T-helper 22 cell (primary cell): Measurements from ENCODE around the gene CORO2B.
"Not testable (repeated sequence)": the region's sequence is repeated elsewhere in the genome, so short reads cannot be mapped to it uniquely, and the experiment has no call there.

Experiments
- DNase-seq: peaks from one replicate; pipeline ENCODE4 v3.0.0-alpha.2; 2020; ENCODE audit warnings: low read depth

CORO2B gene

DNA sequence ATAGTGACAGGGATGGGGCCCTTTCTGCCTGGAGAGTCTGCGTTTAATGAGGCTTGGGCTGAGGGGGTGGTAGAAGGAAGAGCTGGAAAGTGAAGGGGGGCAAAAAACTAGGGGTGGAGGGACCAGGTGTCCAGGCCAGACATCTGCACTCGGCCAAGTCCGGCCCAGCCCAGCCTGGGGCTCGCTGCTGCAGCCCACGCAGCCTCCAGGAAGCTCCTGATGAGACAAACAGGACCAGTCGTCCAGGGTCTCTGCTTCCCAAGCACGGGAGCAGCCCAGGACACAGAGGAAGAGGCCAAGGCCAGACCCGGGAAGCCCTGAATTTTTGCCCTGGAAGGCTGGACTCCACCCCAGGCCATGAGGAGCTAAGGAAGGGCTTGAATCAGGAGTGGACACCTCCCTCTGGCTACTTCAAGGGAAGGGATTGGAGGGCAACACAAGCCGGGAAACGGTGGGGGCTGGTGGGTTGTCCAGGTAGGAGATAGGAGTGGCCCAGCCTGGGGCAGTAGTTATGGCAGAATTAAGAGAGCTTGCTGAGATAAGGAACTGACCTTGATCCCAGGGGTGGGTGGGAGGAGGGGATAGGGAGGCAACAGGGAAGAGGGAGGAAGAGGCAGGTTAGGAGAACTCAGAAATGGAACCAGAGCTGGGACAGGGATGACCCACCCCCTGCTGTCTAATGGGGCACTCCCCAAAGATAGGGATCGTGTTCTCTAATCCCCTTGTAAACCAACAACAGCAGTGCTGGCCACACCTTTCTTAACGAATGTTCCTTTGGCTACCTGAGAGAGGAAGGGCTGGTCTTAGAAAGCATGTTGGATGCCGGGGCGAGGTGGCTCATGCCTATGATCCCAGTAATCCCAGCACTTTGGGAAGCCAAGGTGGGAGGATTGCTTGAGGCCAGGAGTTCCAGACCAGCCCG, 152.4 kb downstream of the CORO2B start:
- no peak for DNase-seq

DNA sequence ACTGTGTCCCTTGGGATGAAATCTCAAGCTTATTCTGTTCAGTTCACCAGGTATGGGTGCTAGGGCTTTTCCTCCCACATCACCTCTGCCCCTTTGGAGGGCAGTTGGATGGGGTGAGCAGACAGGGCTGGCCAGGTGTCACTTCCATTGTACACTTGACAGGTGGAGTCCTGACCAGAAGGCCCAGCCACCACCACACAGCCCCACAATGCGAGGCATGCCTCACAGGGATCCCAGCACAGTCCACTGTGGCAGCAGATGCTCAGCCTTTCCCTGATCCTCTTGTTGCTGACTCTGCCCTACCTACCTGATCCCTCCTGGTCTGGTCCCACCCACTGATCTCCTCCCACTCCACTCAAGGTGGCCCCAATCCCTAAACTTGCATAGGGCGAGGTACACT, 153.7 kb downstream of the CORO2B start:
- DNase-seq, result no peak

DNA sequence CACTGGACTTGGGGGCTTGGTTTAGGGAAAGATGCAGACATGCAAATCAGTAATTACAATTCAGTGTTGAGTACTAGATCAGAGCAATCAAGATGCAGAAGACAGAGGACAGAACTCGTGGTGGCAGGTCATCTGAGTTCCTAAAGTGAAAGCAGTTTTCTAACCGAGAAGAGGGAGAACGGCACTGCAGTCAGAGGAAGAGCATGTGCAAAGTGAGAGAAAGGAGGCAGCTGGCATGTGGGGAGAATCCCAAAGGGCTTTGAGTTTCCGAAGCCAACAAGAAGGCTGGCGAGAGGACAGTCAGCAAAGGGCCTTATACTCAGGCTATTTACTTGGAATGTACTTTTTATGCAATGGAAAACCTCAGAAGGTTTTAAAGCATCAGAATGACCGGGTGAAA, 154.9 kb downstream of the CORO2B start:
- DNase-seq, result no peak

DNA sequence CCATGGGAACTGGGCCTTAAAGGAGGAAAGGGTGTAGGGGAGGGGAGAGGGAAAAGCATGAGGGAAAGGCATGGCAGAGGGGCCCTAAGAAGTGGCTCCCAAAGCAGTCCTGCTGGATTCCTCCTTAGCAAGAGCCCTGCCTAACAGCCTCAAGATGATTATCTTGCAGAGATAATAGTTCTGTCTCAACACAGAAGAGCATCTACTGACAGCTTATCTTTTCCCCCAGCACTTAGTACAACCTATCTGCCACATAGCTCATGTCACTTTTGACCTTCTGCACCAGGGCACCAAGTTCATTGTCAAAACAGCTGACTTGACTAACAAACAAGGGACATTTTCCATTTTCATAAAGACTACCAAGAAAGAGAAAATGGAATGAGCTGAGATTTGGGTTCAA, 155.6 kb downstream of the CORO2B start:
- DNase-seq, result no peak

DNA sequence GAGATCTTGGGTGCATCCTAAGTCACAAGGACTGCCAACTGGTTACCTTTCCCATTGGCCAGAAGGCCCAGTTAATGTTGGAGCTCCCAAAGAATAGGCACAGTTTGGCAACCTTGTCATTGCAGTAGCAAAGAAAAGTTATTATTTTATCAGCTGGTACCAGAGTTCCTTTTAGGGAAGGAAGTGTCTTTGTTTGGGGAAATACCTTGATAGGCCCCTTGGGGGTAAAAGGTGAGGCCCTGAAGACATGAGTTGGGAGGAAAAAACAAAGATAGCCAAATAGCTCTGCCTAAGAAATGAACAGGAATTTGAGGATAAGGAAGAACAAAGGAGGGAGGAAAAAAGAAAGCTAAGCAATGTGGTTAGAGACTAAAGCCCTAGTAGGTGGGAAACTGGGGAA, 156.1 kb downstream of the CORO2B start:
- no peak for DNase-seq

DNA sequence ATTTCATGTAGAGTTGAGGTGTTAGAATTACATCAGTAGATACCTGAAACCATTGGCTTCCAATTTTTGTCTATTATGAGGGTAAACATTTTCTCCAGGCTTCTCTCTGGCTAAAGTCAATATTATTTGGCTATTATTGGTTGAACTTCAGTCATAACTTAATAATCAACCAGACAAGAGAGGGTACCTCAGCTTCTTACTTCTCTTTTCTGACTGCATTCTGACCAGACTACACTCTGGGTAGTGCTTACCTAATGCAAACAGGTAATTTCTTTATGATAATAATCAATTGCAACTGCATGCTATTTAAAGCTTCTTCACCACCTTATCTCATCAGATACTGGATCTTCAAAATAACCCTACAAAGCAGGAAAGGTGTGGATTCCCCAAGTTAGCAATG, 156.8 kb downstream of the CORO2B start:
- no peak for DNase-seq

DNA sequence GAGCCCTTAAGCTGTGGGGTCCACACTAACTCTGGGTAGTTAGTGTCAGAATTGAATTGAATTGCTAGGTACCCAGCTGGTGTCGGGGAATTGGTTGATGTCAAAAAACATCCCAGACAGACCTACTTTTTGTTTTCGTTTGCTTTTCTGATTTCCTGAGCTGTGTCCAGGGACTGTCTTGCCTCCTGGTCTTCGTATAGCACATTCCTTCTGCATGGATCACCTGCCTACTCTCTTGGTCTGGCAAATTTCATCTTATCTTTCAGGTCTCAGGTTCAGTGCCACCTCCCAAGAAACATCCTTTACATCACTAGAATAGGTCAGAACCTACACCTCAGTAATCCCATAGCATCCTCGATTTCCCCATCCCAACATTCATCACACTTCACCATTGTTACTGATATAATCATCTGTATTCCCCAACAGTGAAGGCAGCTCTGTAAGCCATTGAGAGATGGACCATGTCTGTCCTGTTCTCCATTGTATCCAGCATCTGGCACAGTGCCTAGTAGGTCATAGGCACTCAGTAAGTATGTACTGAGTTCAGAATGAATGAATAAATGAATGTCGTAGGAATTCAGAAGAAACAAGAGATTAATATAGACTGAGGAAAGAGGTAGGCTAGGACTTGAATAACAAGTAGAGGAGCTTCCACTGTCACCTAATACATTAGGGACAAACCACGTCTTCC, 160.7 kb downstream of the CORO2B start:
- DNase-seq, result no peak

DNA sequence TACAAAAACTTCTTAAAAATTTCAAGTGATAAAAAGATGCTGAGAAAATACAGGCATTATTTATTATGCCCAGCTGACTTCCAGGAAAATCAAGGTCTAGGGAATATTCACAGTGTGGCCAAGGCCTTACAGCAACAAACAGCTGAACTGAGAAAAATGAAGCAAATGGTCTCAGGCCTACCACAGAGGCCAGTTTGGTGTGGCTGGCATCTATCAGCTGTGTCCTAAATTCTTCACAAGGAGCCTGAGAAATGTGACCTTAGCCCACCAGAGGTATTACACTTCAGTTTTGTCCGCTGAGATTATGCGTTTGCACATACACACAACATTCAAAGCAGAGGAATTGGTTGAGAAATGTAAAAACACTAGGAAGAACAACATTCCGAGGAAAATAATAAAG, 164.5 kb downstream of the CORO2B start:
- DNase-seq, result no peak

DNA sequence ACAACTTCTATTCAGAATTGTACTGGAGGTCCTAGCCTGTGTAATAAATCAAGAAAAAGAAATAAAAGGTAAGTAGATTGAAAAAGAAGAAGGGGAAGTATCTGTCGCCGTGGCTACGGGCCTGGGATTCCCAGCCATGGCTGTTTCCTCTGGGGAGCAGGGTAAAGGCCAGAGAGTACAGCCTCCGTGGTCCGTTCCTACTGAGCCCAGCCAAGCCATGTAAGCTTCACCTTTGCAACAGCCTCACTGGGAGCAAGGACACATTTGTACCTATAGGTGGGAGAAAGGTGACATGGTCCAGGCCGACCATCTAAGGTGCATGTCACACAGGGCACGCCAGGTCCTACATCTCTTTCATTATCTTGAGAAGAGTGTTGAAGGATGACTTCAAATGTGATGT, 170.6 kb downstream of the CORO2B start:
- DNase-seq, result no peak

DNA sequence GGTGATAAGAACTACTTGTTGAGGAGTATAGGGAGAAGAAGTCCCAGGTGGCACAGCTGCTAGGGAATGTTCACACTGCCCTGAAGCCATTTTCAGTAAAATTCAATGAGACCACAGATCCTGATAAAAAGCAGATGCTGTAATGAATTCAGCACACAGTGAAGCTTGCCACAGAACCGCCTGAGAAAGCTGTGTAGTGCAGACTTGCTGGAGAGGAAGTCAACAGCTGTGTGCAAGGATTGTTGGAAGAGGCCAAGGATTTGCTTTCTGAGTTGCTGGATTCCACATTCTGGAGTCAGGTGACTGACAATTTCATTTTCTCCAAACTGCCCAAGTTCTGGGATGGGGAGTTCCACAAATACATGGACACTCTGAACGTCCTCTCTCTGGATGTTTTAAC, 171.0 kb downstream of the CORO2B start:
- no peak for DNase-seq

DNA sequence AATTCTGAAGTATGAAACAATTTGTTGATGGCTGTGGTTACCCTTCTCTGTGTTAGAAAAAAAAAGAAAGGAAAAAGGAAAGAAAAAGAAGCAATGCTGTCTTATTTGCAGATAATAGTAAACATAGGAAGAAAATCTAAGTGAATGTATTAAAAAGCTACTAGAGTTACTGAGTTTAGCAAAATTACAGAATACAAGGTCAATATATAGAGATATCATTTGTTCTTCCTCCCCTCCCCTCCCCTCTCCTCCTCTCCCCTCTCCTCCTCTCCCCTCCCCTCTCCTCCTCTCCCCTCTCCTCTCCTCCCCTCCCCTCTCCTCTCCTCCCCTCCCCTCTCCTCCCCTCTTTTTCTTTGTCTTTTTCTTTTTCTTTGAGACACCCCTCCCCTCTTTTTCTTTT, 172.8 kb downstream of the CORO2B start:
- no peak for DNase-seq

DNA sequence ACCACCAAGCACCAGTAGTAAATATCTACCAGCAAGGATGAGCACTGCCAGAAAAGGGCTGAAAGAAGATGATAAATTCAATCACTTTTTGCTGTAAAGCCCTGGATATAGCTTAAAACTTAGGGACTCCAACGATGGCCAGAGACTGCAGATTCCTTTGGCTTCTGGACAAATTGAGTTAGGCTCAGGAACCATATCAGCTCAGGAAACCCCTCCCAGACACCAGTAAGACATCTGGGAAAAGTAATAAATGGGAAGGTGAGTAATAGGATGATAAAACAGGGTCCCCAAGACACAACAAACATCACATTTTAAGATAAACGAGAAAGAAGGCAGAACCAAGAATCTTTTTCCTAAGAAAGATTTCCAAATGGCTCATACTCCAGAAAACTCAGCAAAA, 176.9 kb downstream of the CORO2B start:
- DNase-seq, result no peak

DNA sequence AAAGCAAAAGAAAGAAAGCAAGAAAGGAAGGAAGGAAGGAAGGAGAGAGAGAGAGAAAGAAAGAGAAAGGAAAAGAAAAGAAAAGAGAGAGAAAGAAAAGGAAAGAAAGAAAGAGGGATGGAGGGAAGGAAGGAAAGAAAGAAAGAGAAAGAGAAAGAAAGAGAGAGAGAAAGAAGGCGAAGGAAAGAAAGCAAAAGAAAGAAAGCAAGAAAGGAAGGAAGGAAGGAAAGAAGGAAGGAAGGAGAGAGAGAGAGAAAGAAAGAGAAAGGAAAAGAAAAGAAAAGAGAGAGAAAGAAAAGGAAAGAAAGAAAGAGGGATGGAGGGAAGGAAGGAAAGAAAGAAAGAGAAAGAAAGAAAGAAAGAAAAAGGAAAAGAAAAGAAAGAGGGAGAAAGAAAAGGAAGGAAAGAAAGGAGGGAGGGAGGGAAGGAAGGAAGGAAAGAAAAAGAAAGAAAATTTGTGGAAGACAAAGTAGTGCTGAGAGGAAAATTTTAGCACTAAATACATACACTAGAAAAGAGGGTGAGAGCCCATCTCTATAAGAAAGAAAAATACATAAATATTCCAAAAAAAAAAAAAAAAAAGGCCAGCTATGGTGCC, 181.3 kb downstream of the CORO2B start:
- not testable (repeated sequence) for DNase-seq

DNA sequence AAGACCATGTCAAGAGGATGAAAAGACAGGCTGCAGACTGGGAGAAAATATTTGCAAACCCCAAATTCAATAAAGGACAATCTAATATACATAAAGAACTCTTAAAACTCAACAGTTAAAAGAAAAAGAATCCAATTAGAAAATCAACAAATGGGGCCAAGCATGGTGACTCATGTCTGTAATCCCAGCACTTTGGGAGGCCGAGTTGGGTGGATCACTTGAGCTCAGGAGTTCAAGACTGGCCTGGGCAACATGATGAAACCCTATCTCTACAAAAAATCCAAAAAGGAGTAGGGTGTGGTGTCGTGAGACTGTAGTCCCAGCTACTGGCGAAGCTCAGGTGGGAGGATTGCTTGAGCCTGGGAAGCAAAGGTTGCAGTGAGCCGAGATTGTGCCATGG, 184.3 kb downstream of the CORO2B start:
- DNase-seq, result no peak

DNA sequence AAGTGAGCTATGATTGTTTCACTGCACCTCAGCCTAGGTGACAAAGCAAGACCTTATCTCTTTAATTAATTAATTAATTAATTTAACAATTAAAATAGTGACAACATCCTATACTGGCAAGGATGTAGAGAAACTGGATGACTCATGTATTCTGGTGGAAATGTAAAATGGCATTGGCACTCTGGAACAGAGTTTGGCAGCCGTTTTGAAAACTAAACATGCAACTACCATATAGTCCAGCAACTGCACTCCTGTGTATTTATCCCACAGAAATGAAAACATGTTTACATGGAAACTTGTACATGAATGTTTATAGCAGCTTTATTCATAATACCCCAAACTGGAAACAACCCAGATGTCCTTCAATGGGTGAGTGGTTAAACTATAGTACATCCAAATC, 185.3 kb downstream of the CORO2B start:
- no peak for DNase-seq

DNA sequence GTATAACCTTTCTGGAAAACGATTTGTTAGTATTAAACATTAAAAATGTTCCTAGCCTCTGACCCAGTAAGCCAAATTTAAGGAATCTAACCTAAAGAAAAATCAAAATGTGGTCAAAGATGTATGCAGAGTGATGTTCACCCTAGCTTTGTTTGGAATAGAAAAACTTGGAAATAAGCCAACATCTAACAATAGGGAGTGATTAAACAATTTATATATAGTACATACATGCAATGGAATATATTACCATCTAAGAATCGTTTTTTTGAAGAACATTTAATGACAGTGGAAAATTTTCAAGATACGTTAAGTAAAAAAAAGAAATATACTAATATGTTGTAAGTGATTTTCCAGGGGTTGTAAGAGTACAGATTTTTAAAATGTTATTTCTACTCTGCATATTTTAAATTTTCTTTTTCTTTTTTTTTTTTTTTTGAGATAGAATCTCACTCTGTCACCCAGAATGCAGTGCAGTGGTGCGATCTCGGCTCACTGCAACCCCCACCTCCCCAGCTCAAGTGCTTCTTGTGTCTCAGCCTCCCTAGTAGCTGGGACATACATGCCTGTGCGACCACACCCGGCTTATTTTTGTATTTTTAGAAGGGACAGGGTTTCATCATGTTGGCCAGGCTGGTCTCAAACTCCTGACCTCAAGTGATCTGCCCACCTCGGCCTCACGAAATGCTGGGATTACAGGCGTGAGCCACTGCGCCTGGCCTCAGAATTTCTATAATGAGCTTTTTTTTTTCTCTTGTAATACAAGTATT, 187.0 kb downstream of the CORO2B start:
- DNase-seq, result no peak

DNA sequence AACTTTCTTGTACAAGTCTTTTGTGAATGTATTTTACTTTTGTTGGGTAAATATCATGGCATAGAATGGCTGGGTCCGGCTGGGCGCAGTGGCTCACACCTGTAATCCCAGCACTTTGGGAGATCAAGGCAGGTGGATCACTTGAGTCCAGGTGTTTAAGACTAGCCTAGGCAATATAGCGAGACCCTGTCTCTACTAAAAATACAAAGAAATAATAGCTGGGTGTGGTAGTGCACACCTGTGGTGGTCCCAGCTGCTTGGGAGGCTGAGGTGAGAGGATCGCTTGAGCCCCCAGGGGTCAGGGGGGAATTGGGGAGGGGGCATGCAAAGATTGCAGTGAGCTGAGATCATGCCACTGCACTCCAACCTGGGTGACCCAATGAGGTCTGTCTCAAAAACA, 189.0 kb downstream of the CORO2B start:
- DNase-seq, result no peak

DNA sequence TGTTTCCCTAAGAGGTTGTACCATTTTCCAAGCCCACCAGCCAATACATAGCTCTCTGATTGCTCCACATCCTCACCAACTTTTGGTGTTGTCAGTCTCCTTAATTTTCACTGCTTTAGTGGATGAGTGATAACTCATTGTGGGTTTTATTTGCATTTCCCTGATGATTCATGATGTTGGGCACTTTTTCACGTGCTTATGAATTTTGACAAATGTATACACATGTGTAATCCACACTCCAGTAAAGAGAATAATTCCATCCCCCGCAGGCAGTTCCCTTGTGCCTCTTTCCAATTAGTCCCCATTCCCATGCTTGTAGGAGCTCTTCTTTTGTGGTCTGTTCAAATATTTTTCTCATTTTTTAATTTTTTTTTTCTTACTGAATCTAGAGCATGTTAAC, 189.5 kb downstream of the CORO2B start:
- DNase-seq, result no peak

DNA sequence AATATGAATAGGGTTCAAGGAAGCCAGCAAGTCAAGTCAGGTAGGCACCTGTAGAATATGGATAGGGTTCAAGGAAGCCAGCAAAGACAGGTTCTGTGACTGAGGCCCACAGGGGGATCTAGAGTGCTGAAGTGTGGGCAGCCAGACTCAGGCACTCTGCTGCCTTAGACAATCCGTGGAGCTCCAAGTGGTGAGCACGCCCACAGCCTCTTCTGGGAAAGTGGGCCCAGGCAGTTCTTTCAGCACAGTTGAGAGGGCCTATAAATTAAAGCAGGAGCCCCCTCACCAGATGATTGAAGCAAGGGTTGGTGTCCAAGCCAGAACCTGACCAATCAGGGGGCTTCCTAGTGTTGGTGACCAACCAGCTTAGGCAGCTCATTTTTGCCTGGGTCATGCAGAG, 190.9 kb downstream of the CORO2B start:
- no peak for DNase-seq

DNA sequence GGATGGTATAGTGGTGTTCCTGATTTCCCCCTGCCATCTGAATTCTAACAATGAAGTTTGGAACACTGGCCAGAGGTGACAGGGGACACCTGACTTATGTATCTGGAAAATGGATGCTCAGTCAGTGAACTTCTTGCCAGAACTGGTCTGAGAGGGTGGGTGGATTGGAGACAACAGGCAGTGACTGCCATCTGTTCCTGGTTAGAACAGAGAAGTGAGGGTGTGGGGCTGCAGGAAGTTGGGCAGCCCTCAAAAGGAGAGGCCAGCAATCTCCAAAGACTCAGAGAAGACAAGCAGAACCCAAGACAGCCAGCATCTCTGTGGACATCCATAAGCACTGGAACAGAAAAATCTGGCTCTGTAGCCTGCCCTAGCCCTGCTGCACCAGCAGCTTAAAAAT, 191.4 kb downstream of the CORO2B start:
- no peak for DNase-seq

DNA sequence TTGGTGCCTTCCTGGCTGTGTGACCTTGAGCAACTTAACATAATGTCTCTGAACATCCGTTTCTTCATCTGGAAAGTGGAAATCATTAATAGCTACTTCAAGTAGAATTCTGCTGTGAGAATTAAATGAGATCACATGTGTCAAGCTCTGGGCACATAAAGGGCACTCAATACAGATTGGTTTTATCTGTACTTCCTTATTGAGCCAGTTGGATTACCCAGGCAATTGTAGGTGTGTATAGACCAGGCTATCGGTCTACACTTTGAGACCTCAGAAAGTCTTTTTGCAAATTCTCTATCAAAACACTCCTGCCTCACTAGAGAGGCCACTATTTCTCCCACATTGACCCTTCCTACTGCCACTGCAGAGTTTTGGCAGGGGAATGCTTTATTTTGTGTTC, 194.2 kb downstream of the CORO2B start:
- no peak for DNase-seq

DNA sequence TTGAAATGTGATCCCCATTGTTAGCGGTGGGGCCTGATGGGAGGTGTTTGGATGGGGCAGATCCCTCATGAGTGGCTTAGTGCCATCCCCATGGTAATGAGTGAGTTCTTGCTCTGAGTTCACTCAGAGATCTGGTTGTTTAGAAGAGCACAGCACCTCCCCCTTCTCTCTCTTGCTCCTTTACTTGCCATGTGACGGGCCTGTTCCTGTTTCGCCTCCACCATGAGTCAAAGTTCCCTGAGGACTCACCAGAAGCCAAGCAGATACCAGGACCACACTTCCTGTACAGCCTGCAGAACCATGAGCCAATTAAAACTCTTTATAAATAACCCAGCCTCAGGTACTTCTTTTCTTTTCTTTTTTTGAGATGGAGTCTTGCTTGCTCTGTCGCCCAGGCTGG, 195.3 kb downstream of the CORO2B start:
- DNase-seq, result no peak
